CD4-positive, alpha-beta T cell treated with Interleukin-6 for 4 hours (primary cell): ENCODE data around the gene TMPRSS13.

Experiments
- DNase-seq: peaks from one replicate; pipeline ENCODE4 v3.0.0-alpha.2; 2020; ENCODE audit warnings: mixed read lengths

The TMPRSS13 gene

GRCh38 chr11:117887431-117888138 is 41.6 kb downstream of the TMPRSS13 start:
- DNase-seq: no peak

GRCh38 chr11:117885777-117886176 is 43.4 kb downstream of the TMPRSS13 start:
- DNase-seq: no peak

GRCh38 chr11:117884994-117885393 is 44.2 kb downstream of the TMPRSS13 start:
- no peak for DNase-seq

GRCh38 chr11:117883063-117883462 is 46.1 kb downstream of the TMPRSS13 start:
- DNase-seq: no peak

GRCh38 chr11:117882311-117882905 is 46.8 kb downstream of the TMPRSS13 start:
- no peak for DNase-seq

- DNase-seq: no peak
These were observed 48.0 kb downstream of the TMPRSS13 start for GRCh38 chr11:117881217-117881616.

GRCh38 chr11:117879516-117880480 is 49.4 kb downstream of the TMPRSS13 start:
- DNase-seq: no peak

- DNase-seq: no peak
These were observed 50.2 kb downstream of the TMPRSS13 start for GRCh38 chr11:117878939-117879475.

GRCh38 chr11:117878314-117878938 is 50.8 kb downstream of the TMPRSS13 start:
- DNase-seq: no peak

- no peak for DNase-seq
These were observed 52.0 kb downstream of the TMPRSS13 start for GRCh38 chr11:117877120-117877784.

GRCh38 chr11:117876341-117877119 is 52.7 kb downstream of the TMPRSS13 start, which contains the start of gene FXYD6:
Gene FXYD6 (minus strand): TSS chr11:117876658. CDS start chr11:117842776, 33,882 bp downstream.
- DNase-seq: peak; percentile 27

- DNase-seq: no peak
These were observed 53.2 kb downstream of the TMPRSS13 start for GRCh38 chr11:117876059-117876340.

GRCh38 chr11:117875382-117876058 is 53.7 kb downstream of the TMPRSS13 start:
- DNase-seq: peak; percentile 55

GRCh38 chr11:117874910-117875381 is 54.3 kb downstream of the TMPRSS13 start:
- DNase-seq: no peak

GRCh38 chr11:117874253-117874909 is 54.8 kb downstream of the TMPRSS13 start:
- DNase-seq: no peak

GRCh38 chr11:117873828-117874125 is 55.4 kb downstream of the TMPRSS13 start:
- no peak for DNase-seq

GRCh38 chr11:117872975-117873827 is 56.0 kb downstream of the TMPRSS13 start:
- no peak for DNase-seq

- no peak for DNase-seq
These were observed 56.7 kb downstream of the TMPRSS13 start for GRCh38 chr11:117872420-117872961.

GRCh38 chr11:117871784-117872183 is 57.4 kb downstream of the TMPRSS13 start:
- no peak for DNase-seq
